Hepatic stellate cell (primary cell): ENCODE measurements around the gene XPO4.

ENCODE experiments used
- DNase-seq: peaks from one replicate; pipeline ENCODE4 v3.0.0; 2011; ENCODE audit warnings: low spot score

Gene XPO4

DNA sequence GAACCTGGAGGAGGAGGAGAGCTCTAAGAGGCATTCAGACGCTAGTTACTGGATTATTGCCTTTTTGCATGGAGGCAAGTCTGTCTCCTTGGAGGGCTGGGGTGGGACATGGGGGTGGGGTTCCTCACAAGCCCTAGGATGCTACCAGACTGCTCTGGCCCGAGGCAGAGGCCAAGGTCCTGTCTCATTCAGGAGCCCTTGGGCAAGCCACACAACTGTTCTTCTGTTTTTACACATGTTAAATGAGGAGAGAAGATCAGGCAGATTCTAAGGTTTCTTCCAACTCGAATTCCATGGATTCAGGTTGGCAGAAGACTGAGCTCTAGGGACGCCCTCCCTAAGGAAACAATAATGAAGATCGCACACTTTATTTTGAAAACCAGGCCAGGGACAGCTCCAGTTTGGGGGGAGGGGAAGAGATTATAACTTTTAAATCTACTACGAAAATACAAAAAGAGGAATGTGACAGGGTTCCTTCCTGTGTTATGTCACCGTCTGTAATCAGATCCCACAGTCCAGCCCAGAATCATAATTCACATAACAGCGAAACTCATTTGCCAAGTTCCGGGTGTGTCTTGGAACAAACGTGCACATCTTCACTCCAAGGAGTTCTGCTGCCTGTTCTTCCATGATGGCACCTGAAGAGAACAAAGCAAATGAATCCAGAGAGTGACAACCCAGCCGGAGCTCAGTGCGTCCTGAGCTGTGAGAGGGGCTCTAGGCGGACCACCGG lies 173.8 kb downstream of the XPO4 start:
- DNase-seq, result no peak

GRCh38 chr13:20727856-20728255 lies 174.7 kb downstream of the XPO4 start:
- no peak for DNase-seq
